HG02943 (cell line): ENCODE data around the gene RASIP1.

Experiments
- ATAC-seq: cut with Tn5 transposase; IDR thresholded peaks from one replicate; pipeline ENCODE4 v1.9.1; 2021; ENCODE audit warnings: mild to moderate bottlenecking, low read depth, moderate library complexity; ENCODE audit not compliant: unreplicated experiment

The RASIP1 gene

GRCh38 chr19:48756686-48757085 is 16.3 kb upstream of the RASIP1 start:
- no peak for ATAC-seq

- ATAC-seq, result no peak
Measured at GRCh38 chr19:48756212-48756611, 15.8 kb upstream of the RASIP1 start.

GRCh38 chr19:48755787-48756186 is 15.4 kb upstream of the RASIP1 start:
- no peak for ATAC-seq

- no peak for ATAC-seq
Measured at GRCh38 chr19:48755084-48755641, 14.8 kb upstream of the RASIP1 start, which contains the start of gene FGF21. FGF21 (plus strand) TSS chr19:48755524; CDS start chr19:48756237, 713 bp downstream.

- ATAC-seq, result no peak
Measured at GRCh38 chr19:48752496-48753365, 12.3 kb upstream of the RASIP1 start, which contains the start of gene FUT1. FUT1 (minus strand) TSS chr19:48752641; CDS start chr19:48751281, 1,360 bp downstream.

GRCh38 chr19:48751845-48752495 is 11.6 kb upstream of the RASIP1 start:
- ATAC-seq, result no peak

- ATAC-seq, result no peak
Measured at GRCh38 chr19:48750771-48751504, 10.5 kb upstream of the RASIP1 start.

GRCh38 chr19:48750351-48750750 is 9.9 kb upstream of the RASIP1 start:
- ATAC-seq, result no peak

- ATAC-seq, result no peak
Measured at GRCh38 chr19:48749571-48750198, 9.3 kb upstream of the RASIP1 start.

- ATAC-seq, result no peak
Measured at GRCh38 chr19:48746738-48747575, 6.5 kb upstream of the RASIP1 start, which contains the start of gene IZUMO1. IZUMO1 (minus strand) TSS chr19:48746909; CDS start chr19:48745859, 1,050 bp downstream.

GRCh38 chr19:48746110-48746509 is 5.7 kb upstream of the RASIP1 start:
- ATAC-seq, result no peak

GRCh38 chr19:48745208-48745995 is 5.0 kb upstream of the RASIP1 start:
- ATAC-seq, result no peak

- ATAC-seq, result no peak
Measured at GRCh38 chr19:48742096-48742495, 1.7 kb upstream of the RASIP1 start.

GRCh38 chr19:48741129-48741999 is 954 bp upstream of the RASIP1 start:
- no peak for ATAC-seq

GRCh38 chr19:48739404-48740163 is 826 bp downstream of the RASIP1 start:
- ATAC-seq, result no peak

- no peak for ATAC-seq
Measured at GRCh38 chr19:48738557-48739403, 1.6 kb downstream of the RASIP1 start.
